Keratinocyte (primary cell): Measurements from ENCODE around the gene IL17RD.

Source experiments
- EZH2 ChIP-seq: IDR thresholded peaks from one replicate; pipeline ENCODE4 v1.6.1; 2012; ENCODE audit warnings: inconsistent platforms, mild to moderate bottlenecking, low read length, moderate library complexity
- TF ChIP-seq, protein P1 (sequence below), 3 experiments: IDR thresholded peaks in 1 of 3; conservative IDR thresholded peaks in 1 of 3; optimal IDR thresholded peaks in 1 of 3; 2 replicates in 2 of 3; 3 replicates in 1 of 3; pipeline versions ENCODE3 to v1.5.1; 2011; ENCODE audit warnings: low read length in 3 of 3, mild to moderate bottlenecking in 3 of 3, moderate library complexity in 2 of 3, control low read depth in 1 of 3, inconsistent platforms in 1 of 3; ENCODE audit not compliant: insufficient read depth in 2 of 3; ENCODE audit errors: extremely low read depth in 1 of 3

GRCh38 chr3:57116501-57116900 lies 48.7 kb downstream of the IL17RD start:
- TF ChIP-seq, protein P1, sequence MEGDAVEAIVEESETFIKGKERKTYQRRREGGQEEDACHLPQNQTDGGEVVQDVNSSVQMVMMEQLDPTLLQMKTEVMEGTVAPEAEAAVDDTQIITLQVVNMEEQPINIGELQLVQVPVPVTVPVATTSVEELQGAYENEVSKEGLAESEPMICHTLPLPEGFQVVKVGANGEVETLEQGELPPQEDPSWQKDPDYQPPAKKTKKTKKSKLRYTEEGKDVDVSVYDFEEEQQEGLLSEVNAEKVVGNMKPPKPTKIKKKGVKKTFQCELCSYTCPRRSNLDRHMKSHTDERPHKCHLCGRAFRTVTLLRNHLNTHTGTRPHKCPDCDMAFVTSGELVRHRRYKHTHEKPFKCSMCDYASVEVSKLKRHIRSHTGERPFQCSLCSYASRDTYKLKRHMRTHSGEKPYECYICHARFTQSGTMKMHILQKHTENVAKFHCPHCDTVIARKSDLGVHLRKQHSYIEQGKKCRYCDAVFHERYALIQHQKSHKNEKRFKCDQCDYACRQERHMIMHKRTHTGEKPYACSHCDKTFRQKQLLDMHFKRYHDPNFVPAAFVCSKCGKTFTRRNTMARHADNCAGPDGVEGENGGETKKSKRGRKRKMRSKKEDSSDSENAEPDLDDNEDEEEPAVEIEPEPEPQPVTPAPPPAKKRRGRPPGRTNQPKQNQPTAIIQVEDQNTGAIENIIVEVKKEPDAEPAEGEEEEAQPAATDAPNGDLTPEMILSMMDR (optimal IDR thresholded peaks at IDR 0.05 in 1 of 3, IDR thresholded peaks at IDR 0.05 in 1 of 3, conservative IDR thresholded peaks at IDR 0.05 in 1 of 3; ENCODE audit: extremely low read depth in 1 of 3, insufficient read depth in 2 of 3, low read length in 3 of 3), result no peak
- no peak for TF ChIP-seq EZH2
